Activated CD4-positive, CD25-positive, alpha-beta regulatory T cell treated with anti-CD3 and anti-CD28 coated beads, Interleukin-2, amount 50 U/mL, for 16 hours (primary cell): ENCODE results near the gene SPATS2.
"Not testable (repeated sequence)": the region's sequence is repeated elsewhere in the genome, so short reads cannot be mapped to it uniquely, and the experiment has no call there.

Experiments
- DNase-seq: peaks from one replicate; pipeline ENCODE4 v3.0.0-alpha.2; 2020; ENCODE audit warnings: low read depth, low spot score

Gene SPATS2

GRCh38 chr12:49462083-49462744 lies 95.0 kb downstream of the SPATS2 start:
- DNase-seq = no peak

- no peak for DNase-seq
These were observed 97.9 kb downstream of the SPATS2 start for GRCh38 chr12:49465132-49465531.

GRCh38 chr12:49470986-49471385 lies 103.7 kb downstream of the SPATS2 start:
- DNase-seq = no peak

- no peak for DNase-seq
These were observed 104.3 kb downstream of the SPATS2 start for GRCh38 chr12:49471557-49471956.

- no peak for DNase-seq
These were observed 108.8 kb downstream of the SPATS2 start for GRCh38 chr12:49476091-49476490.

GRCh38 chr12:49478949-49479664 lies 111.8 kb downstream of the SPATS2 start:
- DNase-seq = no peak

- DNase-seq = no peak
These were observed 115.1 kb downstream of the SPATS2 start for GRCh38 chr12:49482095-49483051.

GRCh38 chr12:49483619-49484018 lies 116.4 kb downstream of the SPATS2 start:
- DNase-seq = no peak

GRCh38 chr12:49487605-49488004 lies 120.3 kb downstream of the SPATS2 start:
- no peak for DNase-seq

- no peak for DNase-seq
These were observed 121.9 kb downstream of the SPATS2 start for GRCh38 chr12:49489154-49489553.

- DNase-seq = no peak
These were observed 122.5 kb downstream of the SPATS2 start for GRCh38 chr12:49489720-49490119.

- DNase-seq = no peak
These were observed 124.6 kb downstream of the SPATS2 start for GRCh38 chr12:49491823-49492222.

- DNase-seq = no peak
These were observed 126.6 kb downstream of the SPATS2 start for GRCh38 chr12:49493900-49494299.

GRCh38 chr12:49496417-49497360 lies 129.4 kb downstream of the SPATS2 start:
- no peak for DNase-seq

- no peak for DNase-seq
These were observed 134.6 kb downstream of the SPATS2 start for GRCh38 chr12:49501895-49502294.

GRCh38 chr12:49502590-49502989 lies 135.3 kb downstream of the SPATS2 start:
- DNase-seq = no peak

- no peak for DNase-seq
These were observed 136.5 kb downstream of the SPATS2 start for GRCh38 chr12:49503674-49504180.

GRCh38 chr12:49505672-49506071 lies 138.4 kb downstream of the SPATS2 start:
- DNase-seq = no peak

- no peak for DNase-seq
These were observed 139.9 kb downstream of the SPATS2 start for GRCh38 chr12:49507139-49507538.

- DNase-seq = not testable (repeated sequence)
These were observed 142.4 kb downstream of the SPATS2 start for GRCh38 chr12:49509681-49510080.

GRCh38 chr12:49511410-49511809 lies 144.1 kb downstream of the SPATS2 start:
- DNase-seq = no peak
